Neural progenitor cell (in vitro differentiated cells): ENCODE data around the gene NCR2.
A peak's percentile ranks its signal among the peaks of the same experiment; 100 is the strongest.

Experiments used
- EZH2 ChIP-seq: fragments of 200-600 bp; sonication (generic); IDR thresholded peaks from 2 replicates; pipeline ENCODE4 v1.6.1; 2017; ENCODE audit warnings: antibody characterized with exemption, mild to moderate bottlenecking, moderate library complexity
- EZH2phosphoT487 ChIP-seq: fragments of 200-600 bp; sonication (generic); IDR thresholded peaks from 2 replicates; pipeline ENCODE4 v1.6.1; 2017; ENCODE audit warnings: antibody characterized with exemption
- TF ChIP-seq, protein P1 (sequence below): fragments of 200-600 bp; sonication (generic); IDR thresholded peaks from 2 replicates; pipeline ENCODE4 v1.5.1; 2017; ENCODE audit warnings: antibody characterized with exemption, mild to moderate bottlenecking

DNA sequence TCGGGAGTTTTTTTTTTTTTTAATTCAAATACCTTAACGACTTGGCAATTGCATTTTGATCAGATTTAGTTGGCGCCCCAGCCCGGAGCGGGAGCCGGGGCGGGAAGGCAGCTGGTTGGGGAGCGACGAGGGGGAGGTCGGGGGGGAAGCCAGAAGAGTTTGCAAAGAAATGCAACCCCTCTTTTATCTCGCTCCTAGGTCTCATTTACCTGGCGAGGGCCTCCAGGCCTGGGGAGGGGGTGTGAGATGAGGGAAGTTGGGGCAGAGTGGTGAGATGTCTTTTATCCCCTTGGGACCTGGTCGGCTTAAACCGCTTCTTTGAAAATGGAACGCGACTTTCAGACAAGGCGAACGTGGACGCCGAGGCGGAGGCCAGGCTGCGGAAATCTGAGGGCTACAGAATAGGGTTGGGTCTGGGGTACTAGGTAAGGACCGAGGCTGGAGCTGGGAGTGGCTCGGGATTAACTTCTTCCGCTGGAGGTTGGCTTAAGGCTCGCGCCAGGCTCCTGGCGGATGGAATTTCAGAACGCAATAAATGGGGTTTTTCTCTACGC, 40.3 kb downstream of the NCR2 start:
- TF ChIP-seq, protein P1, sequence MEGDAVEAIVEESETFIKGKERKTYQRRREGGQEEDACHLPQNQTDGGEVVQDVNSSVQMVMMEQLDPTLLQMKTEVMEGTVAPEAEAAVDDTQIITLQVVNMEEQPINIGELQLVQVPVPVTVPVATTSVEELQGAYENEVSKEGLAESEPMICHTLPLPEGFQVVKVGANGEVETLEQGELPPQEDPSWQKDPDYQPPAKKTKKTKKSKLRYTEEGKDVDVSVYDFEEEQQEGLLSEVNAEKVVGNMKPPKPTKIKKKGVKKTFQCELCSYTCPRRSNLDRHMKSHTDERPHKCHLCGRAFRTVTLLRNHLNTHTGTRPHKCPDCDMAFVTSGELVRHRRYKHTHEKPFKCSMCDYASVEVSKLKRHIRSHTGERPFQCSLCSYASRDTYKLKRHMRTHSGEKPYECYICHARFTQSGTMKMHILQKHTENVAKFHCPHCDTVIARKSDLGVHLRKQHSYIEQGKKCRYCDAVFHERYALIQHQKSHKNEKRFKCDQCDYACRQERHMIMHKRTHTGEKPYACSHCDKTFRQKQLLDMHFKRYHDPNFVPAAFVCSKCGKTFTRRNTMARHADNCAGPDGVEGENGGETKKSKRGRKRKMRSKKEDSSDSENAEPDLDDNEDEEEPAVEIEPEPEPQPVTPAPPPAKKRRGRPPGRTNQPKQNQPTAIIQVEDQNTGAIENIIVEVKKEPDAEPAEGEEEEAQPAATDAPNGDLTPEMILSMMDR: no peak
- TF ChIP-seq EZH2phosphoT487 (peak; percentile 72), EZH2 (peak; percentile 47)
